Measurements from ENCODE around the gene MSANTD2.

Gene MSANTD2

GRCh38 chr11:124737638-124738305 is 62.4 kb downstream of the MSANTD2 start:
- no peak for DNase-seq (ENCODE audit: low read depth in 2 of 2)

DNA sequence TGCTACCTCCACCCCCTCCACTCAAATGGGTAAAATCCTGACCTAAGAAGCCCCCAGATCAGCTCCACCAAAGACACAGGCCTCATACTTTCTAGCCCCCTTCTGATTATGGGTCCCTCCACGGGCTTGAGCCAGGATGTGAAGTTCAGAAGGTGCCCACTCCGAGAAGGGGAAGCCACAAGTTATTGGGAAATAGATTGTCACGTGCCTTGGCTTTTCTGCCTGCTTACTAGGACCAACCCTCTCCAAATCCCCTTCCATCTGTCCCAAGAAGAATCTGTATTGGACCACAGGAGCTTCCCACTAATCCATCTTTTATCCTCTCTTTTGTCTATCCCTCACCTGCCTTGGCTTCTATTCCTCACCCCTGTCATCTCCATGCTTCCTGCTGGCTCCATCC is 63.5 kb downstream of the MSANTD2 start:
- no peak for DNase-seq (ENCODE audit: low read depth in 2 of 2)

GRCh38 chr11:124732230-124732629 is 68.0 kb downstream of the MSANTD2 start:
- no peak for DNase-seq (ENCODE audit: low read depth in 2 of 2)

GRCh38 chr11:124729571-124729970 is 70.6 kb downstream of the MSANTD2 start:
- DNase-seq (ENCODE audit: low read depth in 2 of 2), result no peak

DNA sequence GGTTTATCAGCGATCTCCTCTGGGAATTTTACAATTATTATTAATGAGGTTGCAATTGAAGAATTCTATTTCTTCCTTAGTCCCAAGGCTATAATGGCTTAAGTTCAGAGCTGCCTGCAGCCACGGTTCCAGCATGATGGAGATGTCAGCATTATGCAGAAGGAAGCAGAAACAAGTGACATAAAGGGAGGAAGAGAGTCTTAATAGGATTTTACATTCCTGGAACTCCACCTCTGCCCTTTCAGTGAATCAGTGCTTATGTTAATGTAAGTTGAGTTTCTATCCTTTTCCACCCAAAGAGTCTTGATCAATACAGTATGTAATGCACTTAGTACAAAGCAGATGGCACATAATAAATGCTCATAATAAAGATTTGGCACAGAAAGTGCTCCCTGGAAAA is 72.1 kb downstream of the MSANTD2 start:
- no peak for DNase-seq (ENCODE audit: low read depth in 2 of 2)

GRCh38 chr11:124727474-124727873 is 72.7 kb downstream of the MSANTD2 start:
- DNase-seq (ENCODE audit: low read depth in 2 of 2), result no peak

GRCh38 chr11:124725719-124726105 is 74.5 kb downstream of the MSANTD2 start:
- no peak for DNase-seq (ENCODE audit: low read depth in 2 of 2)

DNA sequence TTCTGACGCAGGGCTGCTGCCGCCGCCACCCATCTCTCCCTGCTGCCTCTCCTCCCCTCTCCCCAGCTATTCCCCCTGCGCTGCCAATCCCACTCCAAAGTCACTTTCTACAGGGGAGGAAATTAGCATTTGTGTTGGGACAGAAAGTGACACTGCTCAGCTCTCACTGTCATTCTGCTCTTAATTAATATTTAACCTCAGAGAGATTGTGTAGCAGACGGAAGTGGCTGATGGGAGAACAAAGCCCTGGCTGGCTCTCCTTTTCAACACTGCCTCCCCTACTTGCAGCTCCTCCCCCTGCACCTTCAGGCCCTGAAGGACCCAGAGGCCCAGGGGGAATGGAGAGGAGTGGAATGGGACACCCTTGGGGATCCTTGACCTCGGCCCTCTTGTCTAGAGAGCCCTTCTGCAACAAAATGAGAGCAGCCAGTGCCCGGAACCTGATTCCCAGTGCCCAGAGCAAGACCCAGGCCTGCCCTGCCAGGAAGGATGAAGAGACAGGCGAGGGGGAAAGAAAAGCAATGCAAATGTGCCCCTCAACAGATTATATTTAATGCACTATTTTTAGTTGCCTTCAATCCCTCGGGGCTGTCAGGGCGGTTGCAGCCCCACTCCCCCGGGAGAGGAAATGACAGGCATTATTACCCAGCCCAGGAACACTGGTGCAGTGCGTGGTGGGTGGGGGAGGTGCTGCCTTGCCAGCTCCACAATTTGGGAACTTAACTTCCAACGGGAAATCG is 75.1 kb downstream of the MSANTD2 start:
- DNase-seq (ENCODE audit: low read depth in 2 of 2), result no peak

DNA sequence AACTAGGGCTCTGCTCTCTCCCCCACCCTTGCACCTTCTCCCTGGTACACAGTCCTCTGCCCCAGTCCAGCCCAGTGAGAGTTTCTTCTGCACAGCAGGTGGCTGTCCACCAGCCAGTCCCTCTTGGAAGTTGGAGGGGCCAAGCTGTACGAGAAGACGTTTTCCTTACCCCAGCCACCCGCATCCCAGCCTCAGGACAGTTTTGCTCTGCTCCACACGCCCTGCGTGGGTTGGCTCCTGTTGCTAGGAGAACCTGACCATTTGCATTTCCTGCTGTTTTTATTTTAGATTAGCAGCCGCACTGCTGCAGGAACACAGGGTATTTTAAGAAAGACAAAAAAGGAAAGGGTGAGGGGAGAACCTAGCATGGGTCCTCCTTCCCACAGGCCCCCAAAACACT is 78.0 kb downstream of the MSANTD2 start:
- no peak for DNase-seq (ENCODE audit: low read depth in 2 of 2)

DNA sequence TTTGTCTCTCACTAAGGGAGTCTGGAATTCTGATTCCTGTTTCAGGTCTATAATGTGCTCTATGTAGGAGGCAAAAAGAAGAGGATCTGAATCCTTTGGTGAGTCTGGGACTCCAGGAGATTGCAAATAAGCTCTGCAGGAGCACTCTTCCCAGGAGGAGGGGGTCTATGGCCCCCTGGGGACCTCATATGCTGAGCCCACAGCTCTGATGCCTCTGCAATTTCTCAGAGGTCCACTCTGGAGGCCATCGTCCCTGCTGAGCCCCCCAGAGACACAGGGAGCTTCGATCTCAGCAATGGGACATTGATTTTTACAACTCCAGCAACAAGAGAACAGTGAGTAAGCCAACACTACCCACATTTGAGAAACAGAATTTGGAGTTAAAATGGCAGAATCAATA is 80.7 kb downstream of the MSANTD2 start:
- no peak for DNase-seq (ENCODE audit: low read depth in 2 of 2)

GRCh38 chr11:124718801-124719200 is 81.4 kb downstream of the MSANTD2 start:
- no peak for DNase-seq (ENCODE audit: low read depth in 2 of 2)

DNA sequence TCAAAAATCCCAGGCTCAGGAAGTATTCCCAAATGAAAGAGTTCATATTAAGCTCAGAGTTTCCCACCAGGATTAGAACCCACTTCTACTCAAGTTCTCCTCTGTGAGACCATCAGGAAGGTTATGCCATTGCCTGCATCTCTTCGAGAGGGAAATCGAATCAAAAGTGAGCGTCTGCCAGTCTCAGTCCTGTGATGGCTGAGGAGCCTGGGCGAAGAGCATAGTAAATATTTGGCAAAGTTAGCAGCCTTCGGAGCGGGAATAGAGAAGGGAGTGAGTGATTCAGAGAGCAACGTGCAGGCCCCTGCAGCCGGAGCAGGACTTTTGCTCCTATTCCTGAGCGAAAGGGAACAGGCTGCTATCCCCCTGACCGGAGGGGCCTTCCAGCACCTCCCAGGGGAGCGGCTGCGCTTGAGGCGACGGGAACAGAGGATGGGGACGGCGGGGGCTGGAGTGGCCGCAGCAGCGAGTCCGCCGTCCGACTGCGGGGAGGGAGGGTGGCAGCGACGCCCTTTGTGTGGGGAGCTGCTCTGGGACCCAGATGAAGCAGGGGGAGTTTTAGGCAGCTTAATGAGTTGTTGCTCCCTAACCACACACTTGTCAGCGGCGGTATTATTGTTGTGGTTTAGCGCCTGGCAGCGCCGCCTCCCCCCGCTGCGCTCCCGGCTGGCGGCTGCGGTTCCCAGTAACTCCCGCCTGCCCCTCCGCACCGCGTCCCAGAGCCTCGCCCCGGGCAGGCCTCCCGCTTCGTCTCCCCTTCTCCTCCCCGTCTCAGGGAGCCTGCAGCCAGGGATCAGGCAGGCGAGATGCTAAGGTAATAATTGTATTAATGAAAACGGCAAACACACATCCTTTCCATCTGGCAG is 82.2 kb downstream of the MSANTD2 start:
- no peak for DNase-seq (ENCODE audit: low read depth in 2 of 2)

DNA sequence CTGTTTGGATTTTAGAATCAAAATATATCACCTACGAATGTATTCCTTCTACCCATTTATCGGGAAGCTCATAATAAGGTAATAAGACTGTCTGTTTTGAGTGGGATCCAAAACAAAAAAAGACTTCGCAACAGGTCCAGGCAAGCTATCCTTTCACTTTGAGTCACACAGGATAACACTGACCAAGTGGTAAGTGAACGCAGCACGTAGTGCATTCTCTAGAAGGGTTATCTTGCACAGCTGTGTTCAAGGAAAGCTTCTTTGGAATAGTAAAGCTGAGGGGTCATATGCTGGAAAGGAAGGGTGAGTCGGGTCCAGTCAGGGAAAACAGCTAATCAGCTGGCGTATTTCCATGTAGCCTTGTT is 82.8 kb downstream of the MSANTD2 start:
- DNase-seq (ENCODE audit: low read depth in 2 of 2), result no peak

GRCh38 chr11:124716591-124716990 is 83.6 kb downstream of the MSANTD2 start:
- DNase-seq (ENCODE audit: low read depth in 2 of 2), result no peak
